HG02571 (cell line): ENCODE measurements around the gene MAPK4.

ENCODE experiments used
- ATAC-seq: cut with Tn5 transposase; IDR thresholded peaks from one replicate; pipeline ENCODE4 v1.9.1; 2021; ENCODE audit warnings: mild to moderate bottlenecking, moderate library complexity; ENCODE audit not compliant: unreplicated experiment

MAPK4 gene

DNA sequence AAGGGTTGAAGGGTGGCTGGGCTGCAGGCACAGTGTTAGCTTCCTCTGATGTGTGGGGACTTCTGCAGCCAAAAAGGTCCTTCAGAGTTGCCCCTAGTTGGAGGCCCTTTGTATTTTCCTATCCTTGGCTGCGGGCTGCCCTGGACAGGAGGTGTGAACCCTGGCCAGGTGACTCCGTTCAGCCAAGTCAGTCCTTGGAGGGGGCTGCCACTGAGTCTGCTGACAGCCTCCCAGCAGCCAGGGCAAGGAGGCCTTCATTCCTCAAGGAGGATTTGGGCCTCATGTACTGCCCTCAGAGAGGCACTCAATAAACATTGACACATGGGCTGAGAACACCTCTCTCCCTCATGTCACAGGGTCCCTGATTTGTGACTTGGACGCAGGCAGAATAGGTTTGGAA is 62.4 kb downstream of the MAPK4 start:
- ATAC-seq, result no peak

GRCh38 chr18:50622865-50623393 is 63.0 kb downstream of the MAPK4 start:
- ATAC-seq, result no peak

GRCh38 chr18:50623694-50624352 is 63.9 kb downstream of the MAPK4 start:
- ATAC-seq, result no peak

- ATAC-seq, result no peak
Observed at GRCh38 chr18:50624981-50625380, 65.1 kb downstream of the MAPK4 start.

- ATAC-seq, result no peak
Observed at GRCh38 chr18:50626317-50626716, 66.4 kb downstream of the MAPK4 start.

DNA sequence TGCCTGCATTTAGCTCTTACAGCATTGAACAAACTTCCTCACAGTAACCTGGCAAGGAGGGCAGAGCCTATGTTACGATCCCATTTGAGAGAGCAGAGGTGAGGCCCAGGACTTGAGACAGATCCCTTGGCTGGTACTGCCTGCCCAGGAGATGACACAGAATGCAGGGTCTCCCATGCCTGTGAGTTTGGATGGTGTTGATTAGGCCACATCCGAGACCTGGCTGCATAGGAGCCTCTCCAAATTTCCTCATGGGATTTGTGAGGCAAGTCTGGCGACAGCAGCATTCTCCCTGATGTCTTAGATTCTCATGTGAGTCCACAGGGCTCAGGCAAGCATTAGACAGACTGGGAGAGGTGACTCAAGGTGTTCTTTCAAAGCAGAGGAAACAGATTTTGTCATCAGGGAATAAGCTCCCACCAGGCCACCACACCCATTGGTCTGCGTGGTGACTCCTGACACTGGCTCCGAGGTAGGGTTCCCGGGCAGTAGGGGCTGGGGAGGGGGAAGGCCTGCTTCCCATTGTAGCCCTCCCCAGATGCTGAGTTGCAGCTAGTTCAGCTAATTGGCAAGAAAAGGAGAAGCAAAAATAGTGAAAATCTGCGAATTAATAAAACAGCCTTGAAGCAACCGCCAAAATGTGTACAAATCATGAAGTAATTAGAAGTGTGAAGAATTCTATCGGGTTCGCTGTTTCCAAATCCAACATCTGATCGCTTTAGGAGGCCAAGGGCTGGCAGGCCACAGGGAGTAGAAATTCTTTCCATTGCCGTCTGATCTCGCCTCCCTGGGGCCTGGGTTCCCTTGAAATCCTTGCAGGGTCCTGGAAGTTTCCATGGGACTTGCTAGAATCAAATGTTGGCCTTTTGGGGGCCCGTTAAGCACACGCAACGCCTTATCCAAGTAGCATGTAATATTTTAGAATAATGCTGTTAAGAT is 68.0 kb downstream of the MAPK4 start:
- no peak for ATAC-seq

- no peak for ATAC-seq
Observed at GRCh38 chr18:50628533-50628905, 68.6 kb downstream of the MAPK4 start.

DNA sequence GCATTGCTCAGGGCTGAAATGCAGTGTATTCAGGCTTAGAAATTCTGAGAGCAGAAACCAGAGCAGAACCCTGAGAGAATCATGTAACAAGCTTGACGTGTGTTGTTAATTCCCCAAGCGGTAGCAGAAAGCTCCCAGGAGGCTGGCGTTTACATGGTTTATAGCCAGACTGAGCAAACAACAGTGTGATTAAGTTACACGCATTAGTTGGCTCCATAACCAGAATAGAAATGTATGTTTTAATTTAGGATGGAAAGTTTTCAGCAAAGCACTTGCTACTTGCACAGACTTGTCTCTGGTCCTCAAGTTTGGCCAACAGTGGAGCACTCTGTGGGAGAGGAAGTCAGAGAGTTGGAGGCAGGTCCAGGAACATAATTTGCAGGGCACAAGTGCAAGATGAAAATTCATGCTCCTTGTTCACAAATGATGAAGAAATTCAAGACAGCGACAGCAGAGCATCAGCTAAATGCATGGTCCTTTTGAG is 69.3 kb downstream of the MAPK4 start:
- no peak for ATAC-seq

- no peak for ATAC-seq
Observed at GRCh38 chr18:50630895-50631294, 71.0 kb downstream of the MAPK4 start.

DNA sequence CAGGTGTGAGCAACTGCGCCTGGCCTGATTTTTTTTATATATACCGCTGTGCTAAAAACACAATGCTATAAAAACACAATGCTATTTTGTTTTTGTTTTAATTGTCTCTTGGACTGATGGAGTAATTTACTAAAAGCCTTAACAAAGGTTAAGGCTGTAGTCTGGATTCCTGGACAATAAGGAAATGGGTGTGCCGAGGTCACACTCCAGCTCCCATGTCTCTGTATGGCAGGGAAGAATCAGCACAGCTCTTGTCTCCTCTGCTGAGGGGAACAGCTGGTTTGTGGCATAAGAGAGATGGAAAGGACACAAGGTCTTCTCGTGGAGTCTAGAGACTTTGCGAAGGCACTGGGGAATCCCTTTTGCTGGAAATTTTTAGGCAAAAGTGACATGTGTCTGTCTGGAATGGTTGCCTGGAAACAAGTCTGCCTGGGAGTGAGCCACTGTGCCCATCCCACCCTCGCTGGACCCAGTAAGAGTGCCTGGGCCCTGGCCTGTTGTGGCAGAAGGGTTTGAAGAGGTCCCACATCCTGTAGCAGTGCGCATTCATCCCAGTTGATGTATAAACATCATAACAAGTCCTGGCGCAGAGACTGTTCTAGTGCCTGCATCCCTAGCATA is 73.1 kb downstream of the MAPK4 start:
- no peak for ATAC-seq

DNA sequence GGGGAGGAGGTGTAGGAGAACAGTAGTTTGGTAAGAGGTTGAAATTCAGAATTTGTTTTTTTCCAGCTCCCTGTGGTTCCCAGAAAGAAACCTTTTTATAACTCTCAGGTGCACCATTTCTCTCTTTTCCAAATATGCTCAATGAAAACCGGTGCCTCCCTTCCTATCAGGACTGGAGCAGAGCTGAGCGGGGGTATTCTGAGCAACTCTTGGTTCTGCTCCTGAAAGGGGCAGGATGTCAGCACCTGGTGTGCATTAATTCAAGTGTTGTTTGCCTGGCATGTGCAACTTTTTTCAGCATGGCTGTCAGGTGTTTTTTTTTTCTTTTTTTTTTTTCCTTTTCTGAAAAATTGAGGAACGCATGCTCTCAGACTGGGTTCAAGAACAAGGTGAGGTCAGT is 74.1 kb downstream of the MAPK4 start:
- ATAC-seq, result no peak

GRCh38 chr18:50636366-50637057 is 76.6 kb downstream of the MAPK4 start:
- ATAC-seq, result no peak

DNA sequence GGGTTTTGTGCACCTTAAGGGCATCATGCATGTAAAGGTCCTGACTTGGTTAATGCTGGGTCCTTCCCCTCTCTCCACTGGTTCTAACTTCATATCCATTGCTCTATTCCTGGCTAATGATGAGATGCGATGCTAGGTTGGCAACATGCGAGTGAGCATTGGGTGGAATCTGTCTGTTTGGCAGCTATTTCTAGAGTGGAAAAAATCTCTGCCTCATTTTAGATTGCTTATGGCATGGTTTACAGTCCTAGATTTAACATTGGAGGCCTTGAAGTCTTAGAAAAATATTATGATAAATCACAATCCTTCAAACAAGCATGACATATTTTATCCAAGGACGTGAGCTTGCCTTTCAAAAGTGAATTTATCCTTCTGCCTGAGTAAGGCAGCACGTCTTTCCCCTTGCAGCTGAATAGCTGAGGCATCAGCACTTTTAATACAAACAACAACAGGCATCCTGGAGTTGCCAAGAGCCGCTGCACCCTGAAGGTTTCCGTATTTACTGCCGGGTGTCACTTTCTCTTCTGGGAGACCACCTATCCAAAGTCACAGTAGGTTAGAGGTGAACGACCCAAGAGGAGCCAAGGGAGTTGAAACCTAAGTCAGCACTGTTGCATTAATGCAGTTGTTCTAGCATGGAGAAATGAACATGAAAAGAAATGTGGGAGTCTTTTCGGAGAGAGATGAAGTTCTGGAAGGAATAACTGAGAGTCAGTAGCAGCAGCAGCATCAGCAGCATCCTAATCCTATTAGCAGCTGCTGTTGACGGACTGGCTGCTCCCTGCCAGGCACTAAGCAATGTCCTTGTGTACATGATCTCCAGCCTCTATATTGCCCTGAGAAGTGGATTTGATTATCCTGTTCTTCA is 78.4 kb downstream of the MAPK4 start:
- ATAC-seq, result no peak

- no peak for ATAC-seq
Observed at GRCh38 chr18:50638884-50639420, 79.1 kb downstream of the MAPK4 start.

- ATAC-seq, result no peak
Observed at GRCh38 chr18:50639711-50640110, 79.8 kb downstream of the MAPK4 start.

GRCh38 chr18:50642439-50642838 is 82.6 kb downstream of the MAPK4 start:
- no peak for ATAC-seq

DNA sequence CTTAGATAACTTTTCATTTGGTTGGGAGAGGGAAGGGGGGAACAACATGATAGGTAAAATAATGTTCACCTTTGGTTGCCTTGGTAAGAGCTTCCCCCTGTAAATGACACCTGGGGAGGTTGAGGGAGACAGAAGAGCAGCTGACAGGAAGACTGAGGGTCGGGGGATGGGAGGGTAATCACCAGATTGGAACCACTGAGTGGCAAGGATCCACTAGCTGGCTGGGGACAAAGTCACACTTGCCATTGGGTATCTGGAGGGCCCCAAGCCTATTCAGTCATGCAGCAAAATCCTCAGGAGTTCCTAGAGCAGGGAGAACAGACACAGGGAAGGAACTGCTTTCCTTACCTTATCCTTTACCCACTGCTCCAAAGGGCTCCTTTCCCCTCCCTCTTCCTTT is 84.3 kb downstream of the MAPK4 start:
- ATAC-seq, result no peak

GRCh38 chr18:50644807-50645206 is 84.9 kb downstream of the MAPK4 start:
- ATAC-seq, result no peak

DNA sequence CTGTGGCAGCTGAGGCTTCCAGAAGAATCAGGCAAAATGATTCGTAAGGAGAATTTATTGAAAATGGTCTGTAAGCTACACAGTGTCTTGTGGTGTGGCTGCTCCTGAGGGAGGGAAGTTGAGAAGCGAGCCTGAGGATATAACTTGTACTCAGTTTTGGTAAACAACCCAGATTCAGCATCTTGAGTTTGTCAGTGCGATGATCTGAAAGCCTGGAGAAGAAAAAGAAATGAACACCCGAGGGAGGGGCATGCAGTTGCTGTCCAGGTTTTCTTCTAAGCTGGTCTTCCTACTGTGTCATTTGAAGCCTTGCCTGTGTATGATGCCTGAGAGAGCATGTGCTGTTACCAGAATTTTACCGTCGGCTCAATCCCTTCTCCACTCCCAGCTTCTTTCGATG is 87.3 kb downstream of the MAPK4 start:
- ATAC-seq, result no peak

DNA sequence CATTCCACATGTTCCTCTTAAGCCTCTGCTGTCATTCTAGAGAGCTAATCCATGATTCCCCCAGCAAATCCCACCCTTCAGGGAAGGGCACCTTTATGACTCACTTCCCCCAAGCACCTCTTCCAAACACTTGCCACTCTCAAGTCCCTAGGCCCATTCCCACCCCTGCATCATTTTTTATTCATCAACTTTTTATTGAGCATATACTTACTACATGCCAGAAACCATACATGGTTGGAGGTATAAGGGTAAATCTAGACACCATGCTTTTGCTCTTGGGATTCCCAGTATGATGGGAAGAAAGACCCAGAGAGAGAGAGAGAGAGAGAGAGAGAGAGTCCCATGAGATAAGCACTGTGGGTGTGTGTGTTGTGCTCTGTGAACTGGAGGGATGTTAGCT is 87.9 kb downstream of the MAPK4 start:
- no peak for ATAC-seq
